ENCODE results near the gene CDH20. TPM values are rescaled to one million over a fixed set of nuclear protein-coding genes. Genes with fewer than 3 reads are reported as not detected.

CDH20 gene
- total and polyA plus RNA-seq, 2 donors: 0.09 to 0.21 TPM

DNA sequence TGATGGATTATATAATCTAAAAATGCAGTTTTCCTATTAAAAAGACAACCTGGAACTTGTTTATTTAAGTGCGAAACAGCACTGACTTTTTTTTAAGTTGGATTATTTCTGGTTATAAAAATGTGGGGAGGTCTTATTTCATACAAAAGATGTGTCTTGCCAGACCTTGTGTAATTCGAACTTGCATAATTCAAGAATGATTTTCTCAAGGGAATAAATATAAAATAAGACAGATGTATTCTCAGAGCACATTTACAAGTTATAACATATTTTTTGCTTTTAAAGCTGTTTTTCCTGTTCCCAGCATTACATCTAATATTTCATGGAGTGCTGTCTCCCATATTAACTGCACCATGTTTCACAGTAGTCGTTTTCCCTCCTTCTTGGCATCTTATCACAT, 263.1 kb downstream of the CDH20 start:
- no peaks in the 10 kb centered on the region for H3K27me3 ChIP-seq (ENCODE audit: control insufficient read depth in 2 of 2, insufficient read depth in 1 of 2, low read length in 1 of 2)
- no peaks in the 10 kb centered on the region for H3K36me3 ChIP-seq (ENCODE audit: control insufficient read depth in 2 of 2, insufficient read depth in 2 of 2, low read length in 1 of 2)
- 85% methylated on average over 3 of the region's 3 CpGs for WGBS
- no peak for DNase-seq (ENCODE audit: low read depth in 6 of 9, low spot score in 9 of 9)
- no peaks in the 10 kb centered on the region for H3K4me1 ChIP-seq (ENCODE audit: control insufficient read depth in 2 of 2, insufficient read depth in 2 of 2, low read length in 2 of 2)
- H3K27ac ChIP-seq (ENCODE audit: low read depth in 1 of 2, low read length in 1 of 2): no peak overlapping the region
- H3K9me3 ChIP-seq (ENCODE audit: control insufficient read depth in 2 of 2, insufficient read depth in 1 of 2, low read length in 1 of 2): no peaks in the 10 kb centered on the region
- no peak overlapping the region for H3K4me3 ChIP-seq (ENCODE audit: low read length in 2 of 2)

DNA sequence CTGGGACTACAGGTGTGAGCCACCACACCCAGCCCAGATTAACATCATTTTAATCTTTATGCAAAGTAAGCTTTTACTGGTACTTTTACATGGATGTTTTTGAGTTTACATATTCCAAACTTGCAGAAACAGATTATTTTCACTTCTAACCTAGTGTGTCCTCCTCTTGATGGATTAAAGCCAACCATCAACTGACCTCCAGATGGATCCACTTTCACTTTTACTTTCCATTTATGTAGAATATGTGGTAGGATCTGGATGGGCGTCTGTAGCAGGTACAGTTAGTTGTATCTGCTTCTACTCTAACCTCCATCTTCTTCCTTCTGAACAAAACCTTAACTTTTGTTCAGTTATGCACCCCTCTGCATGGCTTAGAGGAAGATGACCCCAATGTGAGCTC, 264.1 kb downstream of the CDH20 start:
- DNase-seq (ENCODE audit: low read depth in 6 of 9, low spot score in 9 of 9): no peak
- no peaks in the 10 kb centered on the region for H3K36me3 ChIP-seq (ENCODE audit: control insufficient read depth in 2 of 2, insufficient read depth in 2 of 2, low read length in 1 of 2)
- H3K27ac ChIP-seq (ENCODE audit: low read depth in 1 of 2, low read length in 1 of 2): no peak overlapping the region
- H3K27me3 ChIP-seq (ENCODE audit: control insufficient read depth in 2 of 2, insufficient read depth in 1 of 2, low read length in 1 of 2): no peaks in the 10 kb centered on the region
- WGBS: 96% methylated on average over 1 of the region's 1 CpG
- no peaks in the 10 kb centered on the region for H3K9me3 ChIP-seq (ENCODE audit: control insufficient read depth in 2 of 2, insufficient read depth in 1 of 2, low read length in 1 of 2)
- no peak overlapping the region for H3K4me3 ChIP-seq (ENCODE audit: low read length in 2 of 2)
- no peaks in the 10 kb centered on the region for H3K4me1 ChIP-seq (ENCODE audit: control insufficient read depth in 2 of 2, insufficient read depth in 2 of 2, low read length in 2 of 2)

GRCh38 chr18:61600422-61600821, 267.2 kb downstream of the CDH20 start:
- no peak overlapping the region for H3K4me3 ChIP-seq (ENCODE audit: low read length in 2 of 2)
- H3K27me3 ChIP-seq (ENCODE audit: control insufficient read depth in 2 of 2, insufficient read depth in 1 of 2, low read length in 1 of 2): no peaks in the 10 kb centered on the region
- DNase-seq (ENCODE audit: low read depth in 6 of 9, low spot score in 9 of 9): no peak
- H3K9me3 ChIP-seq (ENCODE audit: control insufficient read depth in 2 of 2, insufficient read depth in 1 of 2, low read length in 1 of 2): no peaks in the 10 kb centered on the region
- H3K27ac ChIP-seq (ENCODE audit: low read depth in 1 of 2, low read length in 1 of 2): no peak overlapping the region
- no peaks in the 10 kb centered on the region for H3K4me1 ChIP-seq (ENCODE audit: control insufficient read depth in 2 of 2, insufficient read depth in 2 of 2, low read length in 2 of 2)
- WGBS: 94% methylated on average over 4 of the region's 4 CpGs
- no peaks in the 10 kb centered on the region for H3K36me3 ChIP-seq (ENCODE audit: control insufficient read depth in 2 of 2, insufficient read depth in 2 of 2, low read length in 1 of 2)

DNA sequence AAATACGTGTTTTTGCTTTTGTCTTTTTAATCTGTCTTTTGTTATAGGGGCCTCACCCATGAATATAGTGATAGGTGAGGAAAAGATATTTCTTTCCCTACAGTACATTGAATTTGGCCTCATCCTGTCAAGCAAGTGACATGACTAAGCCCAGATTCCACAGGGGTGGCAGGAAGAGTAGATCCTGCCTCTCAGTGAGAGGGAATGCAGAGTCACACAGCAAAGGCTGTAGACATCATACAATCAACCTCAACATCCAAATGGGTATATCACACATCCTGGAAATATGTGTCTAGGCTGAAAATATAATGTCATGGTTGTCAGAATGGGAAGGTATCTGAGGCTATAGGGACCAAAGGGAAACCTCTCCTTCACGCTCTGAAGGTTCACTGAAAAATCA, 269.6 kb downstream of the CDH20 start:
- 98% methylated on average over 2 of the region's 2 CpGs for WGBS
- H3K27me3 ChIP-seq (ENCODE audit: control insufficient read depth in 2 of 2, insufficient read depth in 1 of 2, low read length in 1 of 2): peaks cover 0 to 11% of the 10 kb centered on the region in 2 donors
- no peak overlapping the region for H3K4me3 ChIP-seq (ENCODE audit: low read length in 2 of 2)
- DNase-seq (ENCODE audit: low read depth in 6 of 9, low spot score in 9 of 9): no peak
- H3K9me3 ChIP-seq (ENCODE audit: control insufficient read depth in 2 of 2, insufficient read depth in 1 of 2, low read length in 1 of 2): no peaks in the 10 kb centered on the region
- H3K4me1 ChIP-seq (ENCODE audit: control insufficient read depth in 2 of 2, insufficient read depth in 2 of 2, low read length in 2 of 2): no peaks in the 10 kb centered on the region
- no peaks in the 10 kb centered on the region for H3K36me3 ChIP-seq (ENCODE audit: control insufficient read depth in 2 of 2, insufficient read depth in 2 of 2, low read length in 1 of 2)
- H3K27ac ChIP-seq (ENCODE audit: low read depth in 1 of 2, low read length in 1 of 2): no peak overlapping the region

Measured in thymus (tissue), 11 donors.